Spleen (tissue), 11 donors: ENCODE data around the gene ENTPD1. TPM values are rescaled to one million over a fixed set of nuclear protein-coding genes. Genes with fewer than 3 reads are reported as not detected.

Experiments used
- DNase-seq: peaks from one replicate; pipeline ENCODE4 v3.0.0-alpha.2; 2020
- H3K27ac ChIP-seq, 8 donors: fragments of 200-600 bp; sonication (generic) in 7 of 8; 1 replicate in 4 of 8; 2 replicates in 4 of 8; pipeline versions ENCODE4 v1.5.0 to v1.8.0; 2016 to 2021; ENCODE audit warnings: inconsistent platforms in 4 of 8, mild to moderate bottlenecking in 4 of 8, moderate library complexity in 1 of 8
- H3K27me3 ChIP-seq, 7 donors: fragments of 200-600 bp; sonication (generic) in 6 of 7; replicated peaks in 1 of 7; 1 replicate in 4 of 7; 2 replicates in 3 of 7; pipeline versions ENCODE4 v1.5.0 to v1.8.0; 2016 to 2021; ENCODE audit warnings: inconsistent platforms in 3 of 7, mild to moderate bottlenecking in 1 of 7
- H3K36me3 ChIP-seq, 6 donors: fragments of 200-600 bp; sonication (generic) in 5 of 6; 1 replicate in 4 of 6; 2 replicates in 2 of 6; pipeline versions ENCODE4 v1.5.0 to v1.8.0; 2016 to 2021; ENCODE audit warnings: inconsistent platforms in 2 of 6
- H3K4me1 ChIP-seq, 6 donors: fragments of 200-600 bp; sonication (generic) in 5 of 6; 1 replicate in 3 of 6; 2 replicates in 3 of 6; pipeline versions ENCODE4 v1.5.0 to v1.8.0; 2016 to 2021; ENCODE audit warnings: inconsistent platforms in 3 of 6
- H3K4me3 ChIP-seq, 8 donors: fragments of 200-600 bp; sonication (generic) in 7 of 8; 1 replicate in 4 of 8; 2 replicates in 4 of 8; pipeline versions ENCODE4 v1.5.0 to v1.8.0; 2016 to 2021; ENCODE audit warnings: inconsistent platforms in 4 of 8, mild to moderate bottlenecking in 4 of 8, moderate library complexity in 2 of 8
- H3K9me3 ChIP-seq, 8 donors: fragments of 200-600 bp; sonication (generic) in 7 of 8; 1 replicate in 4 of 8; 2 replicates in 4 of 8; pipeline versions ENCODE4 v1.5.0 to v1.8.0; 2016 to 2021; ENCODE audit warnings: inconsistent platforms in 4 of 8
- POLR2A ChIP-seq, 3 donors: fragments of 450-650 bp; IDR thresholded peaks; one replicate each; pipeline ENCODE4 v1.5.1; 2017; ENCODE audit warnings: antibody characterized with exemption in 3 of 3, mild to moderate bottlenecking in 1 of 3
- POLR2AphosphoS5 ChIP-seq, 3 donors: sonication (generic); formaldehyde crosslinking; IDR thresholded peaks; one replicate each; pipeline ENCODE4 v1.5.1; 2017; ENCODE audit warnings: antibody characterized with exemption in 3 of 3
- WGBS, 5 donors: extraction: QIAGEN DNeasy Blood & Tissue Kit in 3 of 5; methylation state at CpG; one replicate each; pipeline versions ENCODE4 v1.1.5 to v1.1.7; 2013 to 2018; 5-methylcytosine and 5-hydroxymethylcytosine counted together
- intact Hi-C: fragments of 100-400 bp; cut with DNase I; formaldehyde crosslinking; loops from one replicate; pipeline ENCODE4 v1.15.0; 2023; ENCODE audit warnings: low total_unique reads
- polyA plus RNA-seq, 3 donors: library from polyadenylated mRNA; stranded (reverse); fragments of 200-250 nt; gene quantifications; one replicate each; pipeline ENCODE4 v1.2.1, GENCODE V29; 2013
- total RNA-seq, 7 donors: library from RNA; depleted of rRNA in 3 of 7; stranded (reverse); fragments of >200 nt in 3 of 7; fragmentation: NEBNext Ultra II Directional in 4 of 7; extraction: Animal tissue kit (Norgen Biotek cat#: 25700) in 4 of 7; gene quantifications; one replicate each; pipeline versions ENCODE4 v1.1.0 to v1.2.1, GENCODE V29; 2016 to 2021
- TF ChIP-seq, protein P1 (sequence below), 11 experiments: fragments of 200-600 bp in 7 of 11; fragments of 450-650 bp in 4 of 11; sonication (generic) in 4 of 11; IDR thresholded peaks in 8 of 11; conservative IDR thresholded peaks in 3 of 11; 1 replicate in 7 of 11; 2 replicates in 4 of 11; pipeline versions ENCODE4 v1.4.0 to v1.8.0; 2016 to 2021; ENCODE audit warnings: antibody characterized with exemption in 11 of 11, inconsistent platforms in 4 of 11, mild to moderate bottlenecking in 1 of 11
- donor health status: healthy with polysubstance abuse.
- donor health status: DM: no; HTN: no; CAD: no; lungs with moderate emphysema.
- donor health status: DM: no; HTN: no; CAD: no.
- donor health status: Bipolar disorder and iron deficiency.
- donor health status: healthy.
- donor health status: DM: no; HTN: no; CAD: no.
- donor health status: DM: yes; HTN: yes; CAD: no.

Gene ENTPD1
- total and polyA plus RNA-seq, 10 donors, result 14.1 to 92.9 (median 62.9) TPM

DNA sequence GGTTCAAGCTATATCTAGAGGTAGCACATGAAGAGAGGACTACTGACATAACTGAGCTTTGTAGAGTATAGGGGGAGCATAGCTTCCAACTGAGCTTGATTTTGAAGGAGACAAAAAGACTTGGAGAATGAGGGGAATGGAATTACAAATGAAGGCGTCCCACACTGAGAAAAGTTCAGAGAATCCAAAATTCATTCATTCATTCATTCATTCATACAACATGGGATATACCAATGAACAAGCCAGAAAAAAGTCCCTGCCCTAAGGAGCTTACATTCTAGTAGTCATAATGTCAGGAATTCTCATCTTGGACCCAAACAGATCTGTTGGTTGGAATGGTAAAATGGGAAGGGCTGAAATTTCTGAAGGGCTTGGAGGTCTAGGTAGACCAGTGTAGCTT, 62.0 kb downstream of the ENTPD1 start:
- TF ChIP-seq POLR2AphosphoS5 (IDR thresholded peaks at IDR 0.05), result no peak
- TF ChIP-seq, protein P1, sequence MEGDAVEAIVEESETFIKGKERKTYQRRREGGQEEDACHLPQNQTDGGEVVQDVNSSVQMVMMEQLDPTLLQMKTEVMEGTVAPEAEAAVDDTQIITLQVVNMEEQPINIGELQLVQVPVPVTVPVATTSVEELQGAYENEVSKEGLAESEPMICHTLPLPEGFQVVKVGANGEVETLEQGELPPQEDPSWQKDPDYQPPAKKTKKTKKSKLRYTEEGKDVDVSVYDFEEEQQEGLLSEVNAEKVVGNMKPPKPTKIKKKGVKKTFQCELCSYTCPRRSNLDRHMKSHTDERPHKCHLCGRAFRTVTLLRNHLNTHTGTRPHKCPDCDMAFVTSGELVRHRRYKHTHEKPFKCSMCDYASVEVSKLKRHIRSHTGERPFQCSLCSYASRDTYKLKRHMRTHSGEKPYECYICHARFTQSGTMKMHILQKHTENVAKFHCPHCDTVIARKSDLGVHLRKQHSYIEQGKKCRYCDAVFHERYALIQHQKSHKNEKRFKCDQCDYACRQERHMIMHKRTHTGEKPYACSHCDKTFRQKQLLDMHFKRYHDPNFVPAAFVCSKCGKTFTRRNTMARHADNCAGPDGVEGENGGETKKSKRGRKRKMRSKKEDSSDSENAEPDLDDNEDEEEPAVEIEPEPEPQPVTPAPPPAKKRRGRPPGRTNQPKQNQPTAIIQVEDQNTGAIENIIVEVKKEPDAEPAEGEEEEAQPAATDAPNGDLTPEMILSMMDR (IDR thresholded peaks at IDR 0.05 in 8 of 11, conservative IDR thresholded peaks at IDR 0.05 in 3 of 11), result no peak
- peaks cover 11 to 85% (median 42%) of the 10 kb centered on the region in 6 donors for H3K4me1 ChIP-seq
- WGBS, 5 donors, result 94 to 100% (median 97%) methylated on average over 1 of the region's 1 CpG

DNA sequence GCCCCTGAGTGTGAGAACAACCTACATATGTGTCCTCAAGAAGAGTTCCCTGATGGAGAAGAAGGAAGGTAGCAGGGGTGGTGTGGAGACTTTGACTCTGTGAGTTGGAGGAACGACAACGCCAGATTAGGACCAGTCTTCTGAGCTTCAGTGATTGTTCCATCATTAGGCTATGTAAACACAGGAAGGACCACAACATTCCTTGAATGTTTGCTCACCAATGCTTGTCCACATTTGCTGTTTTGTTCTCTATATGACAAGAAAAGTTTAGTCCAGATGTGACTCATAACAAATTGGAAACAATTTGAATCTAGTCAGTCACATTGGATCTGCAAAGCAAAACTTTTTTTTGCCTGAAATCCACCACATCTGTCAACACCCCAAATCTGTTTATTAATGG, 62.7 kb downstream of the ENTPD1 start:
- TF ChIP-seq POLR2A (IDR thresholded peaks at IDR 0.05) (no peak), POLR2AphosphoS5 (IDR thresholded peaks at IDR 0.05) (no peak)
- TF ChIP-seq, protein P1 (IDR thresholded peaks at IDR 0.05 in 8 of 11, conservative IDR thresholded peaks at IDR 0.05 in 3 of 11), result no peak
- H3K36me3 ChIP-seq, result peaks cover 0 to 17% (median 0%) of the 10 kb centered on the region in 6 donors
- peaks cover 0 to 6% (median 0%) of the 10 kb centered on the region in 8 donors for H3K9me3 ChIP-seq
- peaks cover 11 to 78% (median 40%) of the 10 kb centered on the region in 6 donors for H3K4me1 ChIP-seq
- H3K27ac ChIP-seq, result peak overlapping the region in 5 of 8 donors; percentile 64 to 81 (median 71)
- no peak for DNase-seq
- H3K27me3 ChIP-seq, result no peaks in the 10 kb centered on the region
- H3K4me3 ChIP-seq, result no peak overlapping the region
- intact Hi-C loops, result no loop called here
- 79 to 87% (median 83%) methylated on average over 2 of the region's 2 CpGs for WGBS, 5 donors

More for the DNA sequence above, 62.0 kb downstream of the ENTPD1 start:
- Histone ChIP-seq H3K9me3 (peaks cover 0 to 6% (median 0%) of the 10 kb centered on the region in 8 donors), H3K27me3 (no peaks in the 10 kb centered on the region), H3K36me3 (peaks cover 0 to 12% (median 0%) of the 10 kb centered on the region in 6 donors), H3K4me3 (no peak overlapping the region), H3K27ac (no peak overlapping the region)
- intact Hi-C loops, result no loop called here
- DNase-seq, result no peak

DNA sequence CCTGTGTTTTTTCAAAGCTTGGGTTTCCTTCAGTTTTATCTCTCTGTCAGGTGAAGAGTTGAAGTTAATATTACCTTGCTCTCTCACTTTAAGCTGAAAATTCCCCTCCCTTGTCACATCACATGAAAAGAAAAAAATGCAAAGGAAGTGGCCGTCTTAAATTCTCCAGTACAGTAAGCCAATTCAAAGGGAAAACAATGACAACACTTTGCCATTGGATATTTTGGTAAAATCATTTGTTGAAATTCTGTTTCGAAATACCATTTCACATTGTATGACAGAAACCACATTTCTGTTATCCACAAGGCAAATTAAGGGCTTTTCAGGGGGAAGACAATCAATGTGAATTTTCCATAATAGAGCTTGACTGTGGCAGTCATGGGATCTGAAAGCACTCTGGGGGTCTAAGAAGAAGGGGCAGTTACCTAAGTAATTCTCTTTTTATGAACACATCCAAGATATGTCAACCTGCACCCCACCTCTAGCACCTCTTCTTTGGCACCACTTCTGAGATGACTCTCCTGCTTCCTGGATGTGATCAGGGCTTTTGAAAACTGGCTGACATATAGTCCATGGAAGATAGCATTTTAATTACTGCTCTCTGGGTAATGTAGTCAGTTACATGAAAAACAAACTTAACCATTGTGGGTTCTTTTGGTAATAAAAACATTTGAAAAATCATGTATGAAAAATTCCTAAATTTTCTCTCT, 63.8 kb downstream of the ENTPD1 start:
- peak overlapping the region in 7 of 8 donors; percentile 34 to 81 (median 69) for H3K27ac ChIP-seq
- DNase-seq, result no peak

DNA sequence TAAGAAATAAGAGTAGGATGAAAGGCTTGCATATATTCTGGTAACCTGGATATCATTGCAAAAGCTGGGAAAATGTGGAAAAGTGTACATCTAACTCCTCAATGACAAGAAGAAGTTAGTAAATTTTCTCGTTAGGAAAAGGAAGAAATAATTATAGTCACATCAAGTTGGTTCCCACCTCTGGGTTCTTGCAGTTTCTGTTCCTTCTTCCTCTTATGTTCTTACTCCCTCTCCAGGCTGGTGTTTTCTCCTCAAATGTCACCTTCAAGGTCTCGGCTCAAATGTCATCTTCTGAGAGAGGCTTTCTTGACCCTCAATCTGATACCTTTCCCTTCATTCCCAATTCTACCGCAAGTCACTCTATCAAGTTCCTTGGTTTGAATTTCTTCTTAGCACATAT, 64.4 kb downstream of the ENTPD1 start:
- H3K27me3 ChIP-seq, result no peaks in the 10 kb centered on the region
- no peak for TF ChIP-seq POLR2A (IDR thresholded peaks at IDR 0.05)
- TF ChIP-seq, protein P1 (IDR thresholded peaks at IDR 0.05 in 8 of 11, conservative IDR thresholded peaks at IDR 0.05 in 3 of 11), result no peak
- TF ChIP-seq POLR2AphosphoS5 (IDR thresholded peaks at IDR 0.05), result no peak
- WGBS, 5 donors, result 44 to 55% (median 49%) methylated on average over 3 of the region's 3 CpGs
- peaks cover 0 to 29% (median 0%) of the 10 kb centered on the region in 6 donors for H3K36me3 ChIP-seq
- peak overlapping the region in 7 of 8 donors; percentile 10 to 81 (median 69) for H3K27ac ChIP-seq
- DNase-seq, result no peak
- H3K9me3 ChIP-seq, result peaks cover 0 to 6% (median 0%) of the 10 kb centered on the region in 8 donors
- no peak overlapping the region for H3K4me3 ChIP-seq
- intact Hi-C loops, result no loop called here
- peaks cover 0 to 61% (median 29%) of the 10 kb centered on the region in 6 donors for H3K4me1 ChIP-seq

More for the DNA sequence above, 63.8 kb downstream of the ENTPD1 start:
- H3K27me3 ChIP-seq, result no peaks in the 10 kb centered on the region
- H3K4me1 ChIP-seq, result peaks cover 3 to 67% (median 29%) of the 10 kb centered on the region in 6 donors
- intact Hi-C loops, result no loop called here
- H3K4me3 ChIP-seq, result no peak overlapping the region
- H3K36me3 ChIP-seq, result peaks cover 0 to 25% (median 0%) of the 10 kb centered on the region in 6 donors
- TF ChIP-seq POLR2A (IDR thresholded peaks at IDR 0.05) (no peak), POLR2AphosphoS5 (IDR thresholded peaks at IDR 0.05) (no peak)
- TF ChIP-seq, protein P1 (IDR thresholded peaks at IDR 0.05 in 8 of 11, conservative IDR thresholded peaks at IDR 0.05 in 3 of 11), result no peak
- H3K9me3 ChIP-seq, result peaks cover 0 to 6% (median 0%) of the 10 kb centered on the region in 8 donors
- WGBS, 5 donors, result 29 to 48% (median 33%) methylated on average over 2 of the region's 2 CpGs
